Epidermal melanocyte (primary cell): Measurements from ENCODE around the gene DCDC1.
"Not testable (repeated sequence)": the region's sequence is repeated elsewhere in the genome, so short reads cannot be mapped to it uniquely, and the experiment has no call there.

Experiments
- DNase-seq: peaks from one replicate; pipeline ENCODE4 v3.0.0; 2011; ENCODE audit warnings: low spot score; ENCODE audit not compliant: insufficient read length

DCDC1 gene

GRCh38 chr11:31337806-31338205, 31.7 kb downstream of the DCDC1 start:
- DNase-seq, result no peak

GRCh38 chr11:31328697-31329096, 40.8 kb downstream of the DCDC1 start:
- DNase-seq, result no peak

GRCh38 chr11:31327417-31327816, 42.1 kb downstream of the DCDC1 start:
- no peak for DNase-seq

- no peak for DNase-seq
These were observed 42.9 kb downstream of the DCDC1 start for GRCh38 chr11:31326470-31327148.

GRCh38 chr11:31325160-31325559, 44.4 kb downstream of the DCDC1 start:
- peak; percentile 29 for DNase-seq

- DNase-seq, result no peak
These were observed 46.4 kb downstream of the DCDC1 start for GRCh38 chr11:31323145-31323544.

GRCh38 chr11:31321494-31321893, 48.0 kb downstream of the DCDC1 start:
- not testable (repeated sequence) for DNase-seq

GRCh38 chr11:31303644-31304180, 65.8 kb downstream of the DCDC1 start:
- DNase-seq, result no peak

GRCh38 chr11:31301549-31302510, 67.7 kb downstream of the DCDC1 start:
- DNase-seq, result no peak

- no peak for DNase-seq
These were observed 74.2 kb downstream of the DCDC1 start for GRCh38 chr11:31295308-31295707.

GRCh38 chr11:31273527-31273926, 96.0 kb downstream of the DCDC1 start:
- not testable (repeated sequence) for DNase-seq

GRCh38 chr11:31267720-31268119, 101.8 kb downstream of the DCDC1 start:
- no peak for DNase-seq

- DNase-seq, result no peak
These were observed 104.7 kb downstream of the DCDC1 start for GRCh38 chr11:31264834-31265233.

GRCh38 chr11:31262761-31263160, 106.8 kb downstream of the DCDC1 start:
- DNase-seq, result no peak

- DNase-seq, result no peak
These were observed 109.7 kb downstream of the DCDC1 start for GRCh38 chr11:31259797-31260196.

- no peak for DNase-seq
These were observed 115.1 kb downstream of the DCDC1 start for GRCh38 chr11:31254415-31254814.

GRCh38 chr11:31248768-31249167, 120.8 kb downstream of the DCDC1 start:
- no peak for DNase-seq

- DNase-seq, result no peak
These were observed 122.2 kb downstream of the DCDC1 start for GRCh38 chr11:31247321-31247720.

GRCh38 chr11:31246451-31247165, 122.9 kb downstream of the DCDC1 start:
- DNase-seq, result no peak

- DNase-seq, result no peak
These were observed 125.8 kb downstream of the DCDC1 start for GRCh38 chr11:31243706-31244105.

- DNase-seq, result no peak
These were observed 129.1 kb downstream of the DCDC1 start for GRCh38 chr11:31240340-31240904.
